ENCODE results near the gene PREB.
"Not testable (repeated sequence)": the region's sequence is repeated elsewhere in the genome, so short reads cannot be mapped to it uniquely, and the experiment has no call there.

Gene PREB

DNA sequence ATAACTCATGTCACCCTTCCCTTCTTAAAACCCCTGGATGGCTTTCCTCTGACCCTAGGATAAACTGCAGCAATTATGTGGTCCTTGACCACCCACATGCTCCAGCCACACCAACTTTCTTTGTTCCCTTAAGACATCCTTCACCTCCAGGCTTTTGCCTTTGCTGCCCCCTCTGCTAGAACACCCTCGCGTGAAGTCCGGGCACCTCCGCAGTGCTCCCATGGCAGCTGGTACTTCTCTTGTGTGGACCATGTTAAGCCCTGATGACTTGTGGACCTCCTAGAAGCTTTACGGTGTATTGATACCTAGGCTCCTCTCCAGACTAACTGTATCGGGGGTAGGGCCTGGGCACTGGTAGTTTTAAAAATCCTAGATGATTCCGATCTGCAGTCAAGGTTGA is 11.6 kb downstream of the PREB start:
- H3K27ac ChIP-seq: no peak overlapping the region
- TF ChIP-seq ZFX (IDR thresholded peaks at IDR 0.05; ENCODE audit: borderline replicate concordance): no peak
- TF ChIP-seq, protein P1, sequence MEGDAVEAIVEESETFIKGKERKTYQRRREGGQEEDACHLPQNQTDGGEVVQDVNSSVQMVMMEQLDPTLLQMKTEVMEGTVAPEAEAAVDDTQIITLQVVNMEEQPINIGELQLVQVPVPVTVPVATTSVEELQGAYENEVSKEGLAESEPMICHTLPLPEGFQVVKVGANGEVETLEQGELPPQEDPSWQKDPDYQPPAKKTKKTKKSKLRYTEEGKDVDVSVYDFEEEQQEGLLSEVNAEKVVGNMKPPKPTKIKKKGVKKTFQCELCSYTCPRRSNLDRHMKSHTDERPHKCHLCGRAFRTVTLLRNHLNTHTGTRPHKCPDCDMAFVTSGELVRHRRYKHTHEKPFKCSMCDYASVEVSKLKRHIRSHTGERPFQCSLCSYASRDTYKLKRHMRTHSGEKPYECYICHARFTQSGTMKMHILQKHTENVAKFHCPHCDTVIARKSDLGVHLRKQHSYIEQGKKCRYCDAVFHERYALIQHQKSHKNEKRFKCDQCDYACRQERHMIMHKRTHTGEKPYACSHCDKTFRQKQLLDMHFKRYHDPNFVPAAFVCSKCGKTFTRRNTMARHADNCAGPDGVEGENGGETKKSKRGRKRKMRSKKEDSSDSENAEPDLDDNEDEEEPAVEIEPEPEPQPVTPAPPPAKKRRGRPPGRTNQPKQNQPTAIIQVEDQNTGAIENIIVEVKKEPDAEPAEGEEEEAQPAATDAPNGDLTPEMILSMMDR (IDR thresholded peaks at IDR 0.05): no peak

DNA sequence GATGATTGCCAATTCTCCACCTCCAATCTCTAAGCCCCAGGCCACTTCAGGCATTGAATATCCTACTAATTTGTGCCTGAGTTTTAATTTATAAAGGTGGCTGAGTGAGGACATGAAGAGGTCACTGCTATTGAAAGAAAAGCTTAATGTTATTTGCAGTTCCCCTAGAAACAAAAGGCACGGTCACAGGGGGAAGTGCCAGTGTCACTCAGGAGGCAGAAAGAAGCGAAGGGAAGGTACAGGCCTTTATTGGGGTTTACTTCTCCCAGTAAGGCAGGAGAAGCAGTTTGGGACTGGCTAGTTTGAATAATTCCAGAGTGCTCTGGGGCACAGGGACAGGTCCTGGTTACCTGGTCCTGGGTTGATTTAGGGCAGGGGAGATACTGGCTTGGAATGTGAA is 12.5 kb downstream of the PREB start:
- no peak overlapping the region for H3K27ac ChIP-seq
- TF ChIP-seq ZFX (IDR thresholded peaks at IDR 0.05; ENCODE audit: borderline replicate concordance): no peak
- TF ChIP-seq, protein P1 (IDR thresholded peaks at IDR 0.05): no peak

DNA sequence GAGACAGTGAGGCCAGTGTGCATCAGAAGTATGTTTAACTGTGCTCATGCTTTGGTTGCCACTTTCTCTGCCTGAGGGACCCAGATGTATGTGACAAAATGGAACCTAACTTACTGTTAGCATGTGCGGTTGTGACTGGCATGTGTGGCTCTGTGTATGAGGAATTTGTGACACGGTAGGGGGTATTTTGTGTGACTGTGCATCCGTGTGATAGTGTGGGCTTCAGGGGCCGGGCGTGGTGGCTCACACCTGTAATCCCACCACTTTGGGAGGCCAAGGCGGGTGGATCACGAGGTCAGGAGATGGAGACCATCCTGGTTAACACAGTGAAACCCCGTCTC is 15.1 kb downstream of the PREB start:
- H3K27ac ChIP-seq: peak overlapping the region; percentile 58; the same call in 1 of the 2 replicates

DNA sequence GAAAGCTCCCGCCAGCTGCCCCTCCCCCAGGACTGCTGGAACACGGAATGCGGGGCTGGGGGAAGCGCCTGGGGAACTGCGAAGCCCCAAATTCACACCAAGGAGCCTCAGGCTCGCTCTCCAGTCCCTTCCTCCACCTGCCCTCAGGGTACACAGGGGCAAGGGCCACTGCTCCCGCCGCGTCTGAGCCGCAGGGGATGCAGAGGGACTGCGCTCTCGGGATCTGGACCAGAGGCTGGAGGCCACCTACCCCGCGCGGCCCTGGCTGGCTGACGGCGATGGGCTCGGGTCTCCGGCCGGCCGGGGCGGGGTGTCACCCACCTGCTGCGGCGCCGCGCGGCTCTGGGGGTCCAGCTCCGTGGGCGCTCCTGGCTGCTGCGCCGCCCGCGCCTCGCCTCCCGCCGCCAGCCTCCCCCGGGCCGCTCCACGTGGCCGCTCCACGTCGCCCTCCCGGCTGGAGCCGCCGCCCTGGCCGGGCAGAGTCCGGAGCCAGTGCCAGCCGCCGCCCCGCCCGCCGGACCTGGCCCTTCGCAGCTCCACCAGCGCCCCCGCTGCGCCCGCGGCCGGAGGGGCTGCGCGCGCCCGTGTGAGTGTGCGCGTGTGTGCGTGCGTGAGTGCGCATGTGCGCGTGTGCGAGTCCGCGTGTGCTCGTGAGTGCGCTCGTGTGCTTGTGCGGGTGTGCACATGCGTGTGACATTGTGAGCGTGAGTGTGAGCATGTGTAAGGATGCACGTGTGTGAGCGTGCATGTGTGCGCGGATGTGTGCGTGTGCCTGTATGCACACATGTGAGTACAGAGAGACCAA is 15.7 kb downstream of the PREB start, which contains the start of gene CGREF1:
Gene CGREF1, minus strand, starts transcription at position 604 of the 805 bp plus-strand sequence. CDS start 14,762 bp downstream, outside the sequence.
- no peak for TF ChIP-seq ZFX (IDR thresholded peaks at IDR 0.05; ENCODE audit: borderline replicate concordance)
- TF ChIP-seq, protein P1 (IDR thresholded peaks at IDR 0.05): peak; percentile 18; the same call in 1 of the 2 replicates
- H3K27ac ChIP-seq: peak within 1 kb of the TSS; percentile 58

DNA sequence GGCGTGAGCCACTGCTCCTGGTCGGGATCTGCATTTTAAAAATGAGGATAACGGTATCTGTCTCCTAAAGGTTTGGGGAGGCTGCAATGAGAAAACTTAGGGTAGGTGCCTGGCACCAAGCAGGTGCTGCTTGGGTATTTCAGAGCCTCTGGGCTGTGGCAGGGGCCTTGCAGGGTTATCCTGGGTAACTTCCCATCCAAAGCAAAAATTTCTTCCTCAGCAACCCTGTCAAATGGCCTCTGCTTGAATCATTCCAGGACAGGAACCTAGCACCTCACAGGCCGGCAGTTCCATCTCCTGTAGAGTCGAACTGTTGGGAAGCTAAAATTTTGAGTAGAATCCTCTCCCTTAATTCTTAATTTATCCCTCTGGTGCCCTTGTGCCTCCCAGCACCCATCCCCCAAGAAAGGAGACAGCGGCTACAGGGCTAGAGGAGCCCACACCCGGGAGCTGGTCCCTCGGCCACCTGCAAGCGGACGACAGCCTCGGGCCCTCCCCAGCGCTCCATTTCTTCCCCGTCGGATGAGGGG is 16.4 kb downstream of the PREB start:
- TF ChIP-seq ZFX (IDR thresholded peaks at IDR 0.05; ENCODE audit: borderline replicate concordance): no peak
- TF ChIP-seq, protein P1 (IDR thresholded peaks at IDR 0.05): no peak
- peak overlapping the region; percentile 58 for H3K27ac ChIP-seq

DNA sequence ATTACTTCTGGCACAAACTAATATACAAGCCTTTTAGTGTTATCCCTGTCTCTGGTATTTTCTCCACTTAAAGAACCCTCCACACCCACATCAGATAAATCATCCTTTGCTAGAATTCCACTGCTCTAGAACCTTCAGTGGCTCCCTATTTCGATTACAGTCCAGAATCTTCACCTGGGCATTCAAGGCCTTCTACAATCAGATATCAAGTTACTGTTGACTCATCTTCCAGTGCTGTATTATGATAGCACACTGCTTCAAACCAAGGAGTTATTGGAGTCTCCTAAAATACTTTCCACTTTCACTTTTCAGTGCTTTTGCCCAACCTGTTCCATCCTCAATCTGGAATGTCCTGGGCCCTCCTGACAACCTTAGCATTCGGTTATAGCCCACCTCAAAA is 18.9 kb downstream of the PREB start:
- TF ChIP-seq ZFX (IDR thresholded peaks at IDR 0.05; ENCODE audit: borderline replicate concordance): no peak
- TF ChIP-seq, protein P1 (IDR thresholded peaks at IDR 0.05): no peak
- no peak overlapping the region for H3K27ac ChIP-seq

DNA sequence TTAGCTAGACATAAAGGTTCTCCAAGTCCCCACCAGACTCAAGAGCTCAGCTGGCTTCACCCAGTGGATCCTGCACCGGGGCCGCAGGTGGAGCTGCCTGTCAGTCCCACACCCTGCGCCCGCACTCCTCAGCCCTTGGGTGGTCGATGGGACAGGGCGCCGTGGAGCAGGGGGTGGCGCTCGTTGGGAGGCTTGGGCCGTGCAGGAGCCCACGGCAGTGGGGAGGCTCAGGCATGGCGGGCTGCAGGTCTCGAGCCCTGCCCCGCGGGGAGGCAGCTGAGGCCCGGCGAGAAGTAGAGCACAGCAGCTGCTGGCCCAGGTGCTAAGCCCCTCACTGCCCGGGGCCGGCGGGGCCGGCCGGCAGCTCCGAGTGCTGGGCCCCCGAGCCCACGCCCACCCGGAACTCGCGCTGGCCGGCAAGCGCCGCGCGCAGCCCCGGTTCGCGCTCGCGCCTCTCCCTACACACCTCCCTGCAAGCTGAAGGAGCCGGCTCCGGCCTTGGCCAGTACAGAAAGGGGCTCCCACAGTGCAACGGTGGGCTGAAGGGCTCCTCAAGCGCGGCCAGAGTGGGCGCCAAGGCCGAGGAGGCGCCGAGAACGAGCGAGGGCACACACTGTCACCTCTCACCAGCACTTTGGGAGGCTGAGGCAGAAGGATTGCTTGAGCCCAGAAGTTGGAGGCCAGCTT is 22.9 kb downstream of the PREB start:
- not testable (repeated sequence) for H3K27ac ChIP-seq

DNA sequence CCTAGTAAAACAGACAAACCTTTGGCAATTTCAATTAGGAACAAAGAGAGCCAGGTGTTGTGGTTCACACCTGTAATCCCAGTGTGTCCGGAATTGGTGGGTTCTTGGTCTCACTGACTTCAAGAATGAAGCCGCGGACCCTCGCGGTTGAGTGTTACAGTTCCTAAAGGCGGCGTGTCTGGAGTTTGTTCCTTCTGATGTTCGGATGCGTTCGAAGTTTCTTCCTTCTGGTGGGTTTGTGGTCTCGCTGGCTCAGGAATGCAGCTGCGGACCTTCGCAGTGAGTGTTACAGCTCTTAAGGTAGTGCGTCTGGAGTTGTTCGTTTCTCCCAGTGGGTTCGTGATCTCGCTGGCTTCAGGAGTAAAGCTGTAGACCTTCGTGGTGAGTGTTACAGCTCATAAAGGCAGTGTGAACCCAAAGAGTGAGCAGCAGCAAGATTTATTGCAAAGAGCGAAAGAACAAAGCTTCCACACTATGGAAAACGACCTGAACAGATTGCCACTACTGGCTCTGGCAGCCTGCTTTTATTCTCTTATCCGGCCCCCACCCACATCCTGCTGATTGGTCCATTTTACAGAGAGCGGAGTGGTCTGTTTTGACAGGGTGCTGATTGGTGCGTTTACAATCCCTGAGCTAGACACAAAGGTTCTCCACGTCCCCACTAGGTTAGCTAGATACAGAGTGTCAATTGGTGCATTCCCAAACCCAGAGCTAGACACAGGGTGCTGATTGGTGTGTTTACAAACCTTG is 23.7 kb downstream of the PREB start:
- not testable (repeated sequence) for H3K27ac ChIP-seq

All from 22Rv1 (cell line).